ENCODE results near the gene EGFL8. TPM values are rescaled to one million over a fixed set of nuclear protein-coding genes. Genes with fewer than 3 reads are reported as not detected.
"Not testable (repeated sequence)": the region's sequence is repeated elsewhere in the genome, so short reads cannot be mapped to it uniquely, and the experiment has no call there.

Gene EGFL8
- total and polyA plus RNA-seq, 2 donors (not counting 3 experiments of a cell fraction or from before 2014, with no cell fraction given) = 9.0 to 12.6 TPM

DNA sequence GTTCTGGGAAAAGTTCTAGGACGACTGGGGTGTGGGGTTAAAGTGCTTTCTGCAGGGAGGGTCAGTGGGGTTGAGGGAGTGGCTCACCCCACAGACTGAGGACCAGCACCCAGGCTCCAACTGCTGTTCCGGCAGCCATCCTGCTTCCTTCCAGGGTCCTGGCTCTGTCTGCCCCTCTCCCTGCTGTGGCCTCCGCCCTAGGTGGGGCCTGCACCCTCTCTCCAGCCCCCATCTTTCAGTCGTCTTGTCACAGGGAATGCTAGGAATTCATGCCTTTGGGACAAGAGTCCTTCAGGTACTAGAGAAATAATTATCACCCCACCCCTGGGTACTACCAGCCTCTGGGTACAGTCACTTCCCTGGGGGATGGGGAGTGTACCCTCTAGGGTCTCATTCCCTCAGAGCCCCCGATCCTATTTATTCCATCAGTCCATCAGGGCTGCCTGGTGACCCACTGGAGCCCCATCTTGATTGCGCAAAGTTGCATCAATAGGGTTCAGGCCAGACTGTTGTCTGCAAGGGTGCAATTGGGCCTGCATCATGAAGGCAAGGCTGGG, 19.8 kb downstream of the EGFL8 start, which contains the start of gene AGER:
Gene AGER, minus strand, starts transcription at position 170 of the 557 bp plus-strand sequence. Its CDS starts 31 bp downstream, at position 139.
- peaks cover 15% of the 10 kb centered on the region for H3K79me2 ChIP-seq (ENCODE audit: control insufficient read depth, insufficient read depth, low read length)
- no TSS peak for BruUV-seq (replicated peaks)
- FAIRE-seq (no peak), DNase-seq (ENCODE audit: low read depth, low spot score) (no peak)
- no peak within 1 kb of the TSS for H3K4me2 ChIP-seq (ENCODE audit: insufficient read depth, low read length)
- H3K4me1 ChIP-seq (ENCODE audit: control insufficient read depth, extremely low read depth, insufficient read depth, low read length) = peaks cover 21% of the 10 kb centered on the region
- TF ChIP-seq JUN (IDR thresholded peaks at IDR 0.05; ENCODE audit: borderline replicate concordance, insufficient read depth, insufficient read length, low read depth) (no peak), POLR2AphosphoS5 (IDR thresholded peaks at IDR 0.05; ENCODE audit: insufficient read depth, low read depth, low read length) (peak; percentile 36), EZH2 (IDR thresholded peaks at IDR 0.05; ENCODE audit: borderline replicate concordance, low read depth, low read length, severe bottlenecking) (no peak)
- H3K27me3 ChIP-seq (ENCODE audit: control insufficient read depth in 2 of 2, insufficient read depth in 2 of 2, low read length in 2 of 2) = no peaks in the 10 kb centered on the region
- H4K20me1 ChIP-seq (replicated peaks; ENCODE audit: control insufficient read depth, extremely low read depth, insufficient read depth, low read length) = no peaks in the 10 kb centered on the region
- no peak within 1 kb of the TSS for H3K9ac ChIP-seq (replicated peaks; ENCODE audit: extremely low read depth, insufficient read depth, low read length)
- no peak within 1 kb of the TSS for H2AFZ ChIP-seq (ENCODE audit: low read depth, low read length)
- peaks cover 3 to 36% of the 10 kb centered on the region in 2 experiments for H3K36me3 ChIP-seq (ENCODE audit: control insufficient read depth in 2 of 2, extremely low read depth in 1 of 2, insufficient read depth in 2 of 2, low read length in 2 of 2)
- no peaks in the 10 kb centered on the region for H3K9me3 ChIP-seq (replicated peaks; ENCODE audit: control insufficient read depth, insufficient read depth, low read length)
- no peaks in the 10 kb centered on the region for H3K9me1 ChIP-seq (replicated peaks; ENCODE audit: control insufficient read depth, extremely low read depth, insufficient read depth, low read length)
- H3K27ac ChIP-seq (ENCODE audit: insufficient read depth, low read depth, low read length) = no peak within 1 kb of the TSS
- intact Hi-C loops (cut with micrococcal nuclease) (no loop called here), dilution Hi-C loops (cut with MboI; ENCODE audit: extremely low pct_ligation_motif_present, low sequenced_read_pairs) (no loop called here)
- ChIA-PET CTCF (no interaction called here), POLR2A (no interaction called here)
- H3K4me3 ChIP-seq (replicated peaks in 1 of 3; ENCODE audit: insufficient read depth in 1 of 3, low read depth in 1 of 3, low read length in 3 of 3) = no peak within 1 kb of the TSS

GRCh38 chr6:32185681-32186131, 21.3 kb downstream of the EGFL8 start:
- Histone ChIP-seq H3K4me1 (ENCODE audit: control insufficient read depth, extremely low read depth, insufficient read depth, low read length) (peaks cover 24% of the 10 kb centered on the region), H3K36me3 (ENCODE audit: control insufficient read depth in 2 of 2, extremely low read depth in 1 of 2, insufficient read depth in 2 of 2, low read length in 2 of 2) (peaks cover 3 to 32% of the 10 kb centered on the region in 2 experiments), H3K27ac (ENCODE audit: insufficient read depth, low read depth, low read length) (peak overlapping the region; percentile 18), H3K79me2 (ENCODE audit: control insufficient read depth, insufficient read depth, low read length) (peaks cover 19% of the 10 kb centered on the region)
- H3K27me3 ChIP-seq (ENCODE audit: control insufficient read depth in 2 of 2, insufficient read depth in 2 of 2, low read length in 2 of 2); H3K4me3 ChIP-seq (replicated peaks in 1 of 3; ENCODE audit: insufficient read depth in 1 of 3, low read depth in 1 of 3, low read length in 3 of 3); H4K20me1 ChIP-seq (replicated peaks; ENCODE audit: control insufficient read depth, extremely low read depth, insufficient read depth, low read length); intact Hi-C loops (cut with micrococcal nuclease); H3K9ac ChIP-seq (replicated peaks; ENCODE audit: extremely low read depth, insufficient read depth, low read length); H3K9me1 ChIP-seq (replicated peaks; ENCODE audit: control insufficient read depth, extremely low read depth, insufficient read depth, low read length); BruUV-seq (replicated peaks); H2AFZ ChIP-seq (ENCODE audit: low read depth, low read length); dilution Hi-C loops (cut with MboI; ENCODE audit: extremely low pct_ligation_motif_present, low sequenced_read_pairs); H3K9me3 ChIP-seq (replicated peaks; ENCODE audit: control insufficient read depth, insufficient read depth, low read length); H3K4me2 ChIP-seq (ENCODE audit: insufficient read depth, low read length): not testable (repeated sequence)
- ChIA-PET POLR2A (interaction anchor here (0.6 to 0.7 kb wide), 2 partner anchors 111 to 287 kb away, joined by 3 read pairs; no protein-coding TSS in a partner anchor), CTCF (interaction anchor here (1.1 kb wide), 1 partner anchor 10 kb away, joined by 3 read pairs; no protein-coding TSS in a partner anchor)
- DNase-seq (ENCODE audit: low read depth, low spot score) = peak; percentile 73
- FAIRE-seq = peak; percentile 84

DNA sequence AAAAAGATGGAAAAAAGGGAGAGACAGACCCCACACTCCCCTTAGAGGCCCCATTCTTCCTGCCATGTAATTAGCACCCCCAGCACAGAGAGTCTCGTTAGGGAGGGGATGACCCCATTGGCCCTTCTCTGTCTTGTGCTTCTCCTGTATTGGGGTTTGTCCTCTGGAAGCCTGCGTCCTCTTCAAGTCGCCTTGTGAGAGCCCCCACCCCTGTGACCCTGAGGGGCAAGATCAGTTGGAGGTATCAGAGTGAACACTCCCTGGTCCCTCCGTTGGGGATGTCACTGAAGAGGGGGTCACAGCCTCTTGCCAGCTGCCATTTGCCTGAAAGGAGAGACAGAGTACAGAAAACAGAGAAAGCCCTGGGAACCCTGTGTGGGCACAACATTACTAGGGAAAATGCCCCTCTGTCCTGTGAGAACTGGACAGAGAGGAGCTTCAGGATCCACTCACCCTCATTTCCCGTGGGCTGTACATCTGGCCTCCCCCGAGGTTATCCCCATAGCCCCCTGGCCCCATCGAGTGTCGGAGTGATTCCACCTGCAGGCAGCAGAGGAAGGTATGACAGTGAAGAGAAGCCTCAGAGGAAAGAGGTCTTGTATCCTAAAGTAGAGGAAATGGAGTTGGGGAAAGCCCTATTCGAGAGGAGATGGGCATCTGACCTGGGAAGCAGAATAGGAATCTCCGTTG, 21.9 kb downstream of the EGFL8 start:
- BruUV-seq (replicated peaks); H3K27me3 ChIP-seq (ENCODE audit: control insufficient read depth in 2 of 2, insufficient read depth in 2 of 2, low read length in 2 of 2); dilution Hi-C loops (cut with MboI; ENCODE audit: extremely low pct_ligation_motif_present, low sequenced_read_pairs); H3K9me3 ChIP-seq (replicated peaks; ENCODE audit: control insufficient read depth, insufficient read depth, low read length); H3K4me3 ChIP-seq (replicated peaks in 1 of 3; ENCODE audit: insufficient read depth in 1 of 3, low read depth in 1 of 3, low read length in 3 of 3); intact Hi-C loops (cut with micrococcal nuclease); H4K20me1 ChIP-seq (replicated peaks; ENCODE audit: control insufficient read depth, extremely low read depth, insufficient read depth, low read length); FAIRE-seq; H3K9me1 ChIP-seq (replicated peaks; ENCODE audit: control insufficient read depth, extremely low read depth, insufficient read depth, low read length); DNase-seq (ENCODE audit: low read depth, low spot score); H2AFZ ChIP-seq (ENCODE audit: low read depth, low read length); H3K9ac ChIP-seq (replicated peaks; ENCODE audit: extremely low read depth, insufficient read depth, low read length); H3K4me2 ChIP-seq (ENCODE audit: insufficient read depth, low read length): not testable (repeated sequence)
- peaks cover 3 to 26% of the 10 kb centered on the region in 2 experiments for H3K36me3 ChIP-seq (ENCODE audit: control insufficient read depth in 2 of 2, extremely low read depth in 1 of 2, insufficient read depth in 2 of 2, low read length in 2 of 2)
- H3K27ac ChIP-seq (ENCODE audit: insufficient read depth, low read depth, low read length) = peak overlapping the region; percentile 18
- peaks cover 27% of the 10 kb centered on the region for H3K4me1 ChIP-seq (ENCODE audit: control insufficient read depth, extremely low read depth, insufficient read depth, low read length)
- CTCF ChIA-PET = interaction anchor here (1.1 kb wide), 1 partner anchor 9 kb away, joined by 3 read pairs; no protein-coding TSS in a partner anchor
- POLR2A ChIA-PET = interaction anchor here (1.2 kb wide), 1 partner anchor 9 kb away, joined by 4 read pairs; no protein-coding TSS in a partner anchor
- peaks cover 19% of the 10 kb centered on the region for H3K79me2 ChIP-seq (ENCODE audit: control insufficient read depth, insufficient read depth, low read length)

Data from endothelial cell of umbilical vein (primary cell).